A673 (cell line): ENCODE measurements around the gene PTPN14. TPM values are rescaled to one million over a fixed set of nuclear protein-coding genes. Genes with fewer than 3 reads are reported as not detected.

ENCODE experiments used
- BruUV-seq: library from RNA; stranded (reverse); fragments of 400-500 nt; replicated peaks from 2 replicates; lab custom pipeline; 2021; lab: Mats Ljungman, UMichigan
- CTCF ChIA-PET: fragments of 300-600 bp; sonication (Branson Sonifier 250); formaldehyde crosslinking; loops from one replicate; lab custom pipeline; 2022; ENCODE audit warnings: antibody characterized with exemption; lab: Charles Lee
- POLR2A ChIA-PET: fragments of 300-600 bp; sonication (Branson Sonifier 250); formaldehyde crosslinking; loops from one replicate; lab custom pipeline; 2022; ENCODE audit warnings: antibody characterized with exemption; ENCODE audit not compliant: low non-redundant PET; lab: Charles Lee
- DNase-seq: peaks from one replicate; pipeline ENCODE4 v3.0.0-alpha.2; 2015; ENCODE audit warnings: low spot score
- H3K27ac ChIP-seq: fragments of 200-600 bp; sonication (generic); 2 replicates; pipeline ENCODE4 v1.5.1; 2016; ENCODE audit warnings: mixed run types, low read depth, mild to moderate bottlenecking, mixed read lengths, antibody characterized with exemption, low read length; ENCODE audit not compliant: poor library complexity, severe bottlenecking
- H3K27me3 ChIP-seq: fragments of 200-600 bp; sonication (generic); replicated peaks from 2 replicates; pipeline ENCODE4 v1.6.1; 2017; ENCODE audit warnings: mixed run types, low read depth, mild to moderate bottlenecking, mixed read lengths, antibody characterized with exemption, low read length; ENCODE audit not compliant: insufficient read depth, poor library complexity
- H3K36me3 ChIP-seq: fragments of 200-600 bp; sonication (generic); 2 replicates; pipeline ENCODE4 v1.6.1; 2016; ENCODE audit warnings: mixed run types, mild to moderate bottlenecking, mixed read lengths, antibody characterized with exemption, low read length; ENCODE audit not compliant: insufficient read depth, poor library complexity, severe bottlenecking
- H3K4me1 ChIP-seq: fragments of 200-600 bp; sonication (generic); 2 replicates; pipeline ENCODE4 v1.6.1; 2017; ENCODE audit warnings: mixed run types, mild to moderate bottlenecking, mixed read lengths, antibody characterized with exemption, low read length; ENCODE audit not compliant: insufficient read depth, poor library complexity, severe bottlenecking
- H3K4me3 ChIP-seq: fragments of 200-600 bp; sonication (generic); 2 replicates; pipeline ENCODE4 v1.5.1; 2016; ENCODE audit warnings: low read depth, mixed run types, mild to moderate bottlenecking, mixed read lengths, low read length; ENCODE audit not compliant: poor library complexity, severe bottlenecking
- H3K9me3 ChIP-seq: fragments of 200-600 bp; sonication (generic); 2 replicates; pipeline ENCODE4 v1.6.1; 2016; ENCODE audit warnings: mixed run types, low read depth, mild to moderate bottlenecking, mixed read lengths, antibody characterized with exemption, low read length; ENCODE audit not compliant: poor library complexity, severe bottlenecking
- EZH2 ChIP-seq: fragments of 200-600 bp; sonication (generic); IDR thresholded peaks from 2 replicates; pipeline ENCODE4 v1.6.1; 2017; ENCODE audit warnings: borderline replicate concordance, low read depth, mild to moderate bottlenecking, mixed read lengths, antibody characterized with exemption, low read length; ENCODE audit not compliant: poor library complexity, severe bottlenecking
- intact Hi-C: fragments of 100-400 bp; cut with micrococcal nuclease; formaldehyde crosslinking; loops from one replicate; pipeline ENCODE4 v1.10.0; 2022; ENCODE audit not compliant: unreplicated experiment
- total RNA-seq: library from RNA; stranded (reverse); gene quantifications from 2 replicates; pipeline ENCODE4 v1.2.3, GENCODE V29; 2021
- TF ChIP-seq, protein P1 (sequence below): fragments of 300-800, 200-600 bp; sonication (generic); conservative IDR thresholded peaks from 2 replicates; pipeline ENCODE4 v1.5.1; 2017; ENCODE audit warnings: low read depth, mild to moderate bottlenecking, antibody characterized with exemption, low read length, moderate library complexity, mixed read lengths

The PTPN14 gene
- total RNA-seq, 1 experiment from 2014 or later: 114 TPM

DNA sequence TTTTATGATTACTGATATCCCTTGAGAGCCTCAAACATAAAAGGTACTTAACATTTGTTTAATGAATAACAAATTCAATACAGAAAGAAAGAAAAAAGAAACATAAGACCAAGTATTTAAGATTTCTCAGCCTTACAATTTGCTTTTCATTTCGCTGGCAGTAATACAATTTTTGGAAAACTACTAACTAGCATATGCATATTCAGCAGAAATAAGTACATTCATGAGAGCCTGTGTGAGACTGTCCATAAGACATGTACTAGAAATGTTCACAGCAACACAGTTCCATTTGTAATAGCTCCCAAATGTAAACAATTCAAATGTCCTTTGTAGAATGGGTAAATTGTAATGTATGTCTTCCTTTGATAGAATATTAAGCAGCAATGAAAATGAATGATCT, 119.2 kb downstream of the PTPN14 start:
- H3K36me3 ChIP-seq: no peaks in the 10 kb centered on the region
- TF ChIP-seq, protein P1, sequence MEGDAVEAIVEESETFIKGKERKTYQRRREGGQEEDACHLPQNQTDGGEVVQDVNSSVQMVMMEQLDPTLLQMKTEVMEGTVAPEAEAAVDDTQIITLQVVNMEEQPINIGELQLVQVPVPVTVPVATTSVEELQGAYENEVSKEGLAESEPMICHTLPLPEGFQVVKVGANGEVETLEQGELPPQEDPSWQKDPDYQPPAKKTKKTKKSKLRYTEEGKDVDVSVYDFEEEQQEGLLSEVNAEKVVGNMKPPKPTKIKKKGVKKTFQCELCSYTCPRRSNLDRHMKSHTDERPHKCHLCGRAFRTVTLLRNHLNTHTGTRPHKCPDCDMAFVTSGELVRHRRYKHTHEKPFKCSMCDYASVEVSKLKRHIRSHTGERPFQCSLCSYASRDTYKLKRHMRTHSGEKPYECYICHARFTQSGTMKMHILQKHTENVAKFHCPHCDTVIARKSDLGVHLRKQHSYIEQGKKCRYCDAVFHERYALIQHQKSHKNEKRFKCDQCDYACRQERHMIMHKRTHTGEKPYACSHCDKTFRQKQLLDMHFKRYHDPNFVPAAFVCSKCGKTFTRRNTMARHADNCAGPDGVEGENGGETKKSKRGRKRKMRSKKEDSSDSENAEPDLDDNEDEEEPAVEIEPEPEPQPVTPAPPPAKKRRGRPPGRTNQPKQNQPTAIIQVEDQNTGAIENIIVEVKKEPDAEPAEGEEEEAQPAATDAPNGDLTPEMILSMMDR: no peak
- no peak for TF ChIP-seq EZH2
- BruUV-seq: no TSS peak
- H3K4me1 ChIP-seq: peaks cover 67% of the 10 kb centered on the region
- DNase-seq: no peak
- H3K4me3 ChIP-seq: no peak overlapping the region
- no peaks in the 10 kb centered on the region for H3K27me3 ChIP-seq
- ChIA-PET CTCF (no interaction called here), POLR2A (interaction anchor here (0.6 kb wide), 1 partner anchor 479 kb away, joined by 5 read pairs; no protein-coding TSS in a partner anchor)
- H3K9me3 ChIP-seq: no peaks in the 10 kb centered on the region
- H3K27ac ChIP-seq: no peak overlapping the region
- intact Hi-C loops: no loop called here

DNA sequence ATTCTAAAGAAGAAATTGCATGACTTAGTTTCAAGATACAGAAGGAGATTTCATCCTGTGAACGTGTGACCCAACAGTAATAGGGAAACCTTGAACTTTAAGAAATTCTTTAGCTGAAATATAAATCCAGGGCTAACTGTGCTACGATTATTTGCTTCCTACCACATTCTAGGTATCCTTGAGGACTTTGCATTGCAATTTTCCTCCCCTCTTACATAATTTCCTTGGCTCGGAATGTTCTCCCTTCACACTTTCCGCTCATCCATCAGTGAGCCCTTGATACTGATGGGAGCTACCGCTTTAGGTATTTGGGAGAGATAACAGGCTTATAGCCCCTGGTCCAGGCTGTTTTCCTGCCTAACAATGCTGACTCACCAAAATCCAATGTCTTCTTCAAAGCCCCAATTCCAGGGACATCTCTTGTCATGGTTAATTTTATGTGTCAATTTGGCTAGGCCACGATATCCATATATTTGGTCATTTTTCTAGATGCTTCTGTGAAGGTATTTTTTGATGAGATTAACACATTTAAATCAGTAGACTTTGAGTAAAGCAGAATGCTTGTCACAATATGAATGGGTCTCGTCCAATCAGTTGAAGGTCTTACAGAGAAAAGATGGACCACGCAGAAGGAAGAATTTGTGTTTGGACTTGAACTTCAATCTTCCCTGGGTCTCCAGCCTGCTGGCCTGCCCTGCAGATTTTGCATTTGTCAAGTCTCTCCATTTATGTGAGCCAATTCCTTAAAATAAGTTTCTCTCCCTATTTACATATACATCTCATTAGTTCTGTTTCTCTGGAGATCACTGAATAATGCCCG, 121.2 kb downstream of the PTPN14 start:
- intact Hi-C loops: no loop called here
- TF ChIP-seq, protein P1: no peak
- TF ChIP-seq EZH2: no peak
- BruUV-seq: no TSS peak
- Histone ChIP-seq H3K9me3 (no peaks in the 10 kb centered on the region), H3K4me3 (no peak overlapping the region), H3K36me3 (no peaks in the 10 kb centered on the region), H3K27ac (peak overlapping the region; percentile 10), H3K27me3 (no peaks in the 10 kb centered on the region), H3K4me1 (peaks cover 83% of the 10 kb centered on the region)
- POLR2A ChIA-PET: no interaction called here
- DNase-seq: no peak
- CTCF ChIA-PET: no interaction called here

DNA sequence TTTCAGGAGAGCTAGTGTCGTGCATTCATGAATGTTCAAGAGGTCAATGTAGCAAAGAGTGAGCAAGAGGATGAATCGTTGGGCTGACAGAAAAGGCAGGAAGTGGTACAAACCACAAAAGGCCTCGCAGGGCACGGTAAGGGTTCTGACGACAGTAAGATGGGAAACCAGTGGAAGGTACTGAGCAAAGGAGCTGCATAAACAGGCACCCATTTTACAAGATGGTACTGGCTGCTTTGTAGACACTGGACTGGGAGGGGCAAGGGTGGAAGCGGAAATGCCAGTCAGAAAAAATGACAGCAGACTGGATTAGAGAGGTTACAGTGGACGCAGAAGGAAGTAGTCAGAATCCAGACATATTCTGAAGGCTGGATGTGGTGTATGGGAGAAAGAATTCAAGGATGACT, 123.5 kb downstream of the PTPN14 start:
- BruUV-seq: no TSS peak
- intact Hi-C loops: no loop called here

More for the DNA sequence above, 123.5 kb downstream of the PTPN14 start:
- Histone ChIP-seq H3K9me3 (no peaks in the 10 kb centered on the region), H3K27me3 (no peaks in the 10 kb centered on the region), H3K4me3 (no peak overlapping the region), H3K27ac (peak overlapping the region; percentile 74), H3K36me3 (no peaks in the 10 kb centered on the region), H3K4me1 (peaks cover 85% of the 10 kb centered on the region)
- DNase-seq: peak; percentile 81
- no peak for TF ChIP-seq EZH2
- TF ChIP-seq, protein P1: no peak
- POLR2A ChIA-PET: no interaction called here
- CTCF ChIA-PET: no interaction called here
